Kidney (tissue), 14 donors: ENCODE results near the gene MIPEP. TPM values are rescaled to one million over a fixed set of nuclear protein-coding genes. Genes with fewer than 3 reads are reported as not detected.

Source experiments
- DNase-seq, 5 donors: peaks; one replicate each; pipeline ENCODE4 v3.0.0-alpha.2; 2013 to 2020
- FAIRE-seq: peaks from 2 replicates; lab custom pipeline; 2012; peaks lifted over from hg19 to GRCh38; lab: Jason Lieb, UNC
- H3K27ac ChIP-seq, 2 donors: one replicate each; pipeline ENCODE4 v1.7.0; 2013; ENCODE audit warnings: low read depth in 2 of 2, low read length in 2 of 2, inconsistent platforms in 1 of 2
- H3K27me3 ChIP-seq: one replicate; pipeline ENCODE4 v1.7.1; 2013; ENCODE audit warnings: low read length, inconsistent platforms; ENCODE audit not compliant: control insufficient read depth, insufficient read depth
- H3K36me3 ChIP-seq, 3 donors: one replicate each; pipeline versions ENCODE4 v1.7.0 to v1.7.1; 2013; ENCODE audit warnings: low read length in 3 of 3, control low read depth in 1 of 3, inconsistent platforms in 1 of 3; ENCODE audit not compliant: insufficient read depth in 3 of 3, control insufficient read depth in 2 of 3
- H3K4me1 ChIP-seq, 3 donors: one replicate each; pipeline versions ENCODE4 v1.7.0 to v1.7.1; 2013; ENCODE audit warnings: low read length in 3 of 3, inconsistent platforms in 1 of 3, low read depth in 1 of 3; ENCODE audit not compliant: control insufficient read depth in 2 of 3, insufficient read depth in 2 of 3
- H3K4me3 ChIP-seq, 3 donors: one replicate each; pipeline versions ENCODE4 v1.7.0 to v1.8.1; 2013; ENCODE audit warnings: low read length in 3 of 3, control low read depth in 1 of 3, inconsistent platforms in 1 of 3
- H3K9ac ChIP-seq, 3 donors: one replicate each; pipeline versions ENCODE4 v1.7.0 to v1.7.1; 2013; ENCODE audit warnings: low read length in 3 of 3, control low read depth in 1 of 3, inconsistent platforms in 1 of 3
- H3K9me3 ChIP-seq, 3 donors: one replicate each; pipeline versions ENCODE4 v1.7.0 to v1.7.1; 2013; ENCODE audit warnings: low read length in 3 of 3, control low read depth in 1 of 3, inconsistent platforms in 1 of 3; ENCODE audit not compliant: control insufficient read depth in 2 of 3, insufficient read depth in 1 of 3
- CTCF ChIP-seq: IDR thresholded peaks from 3 replicates; pipeline ENCODE4 v1.5.1; 2012; ENCODE audit warnings: mild to moderate bottlenecking, moderate library complexity, borderline replicate concordance; ENCODE audit not compliant: insufficient read depth; ENCODE audit errors: extremely low read depth
- intact Hi-C: fragments of 100-400 bp; cut with DNase I; formaldehyde crosslinking; loops from one replicate; pipeline ENCODE4 v1.11.1; 2022
- polyA plus RNA-seq: library from polyadenylated mRNA; stranded (reverse); fragments of 350-450 nt; fragmentation: Illumina TruSeq; extraction: RNeasy Lipid Tissue Mini Kit (QIAGEN cat#74804); gene quantifications from one replicate; pipeline ENCODE4 v1.2.3, GENCODE V29; 2014; ENCODE audit warnings: low read depth, low replicate concordance; ENCODE audit not compliant: insufficient read depth
- total RNA-seq: library from RNA; stranded (reverse); fragmentation: NEBNext Ultra II Directional; extraction: Animal tissue kit (Norgen Biotek cat#: 25700); gene quantifications from one replicate; pipeline ENCODE4 v1.2.1, GENCODE V29; 2021
- donor health status: control.
- donor health status: control.
- donor health status: control.
- donor health status: control.
- donor health status: control.
- donor health status: DM: yes; HTN: yes; CAD: no.
- donor health status: Normal renal cell carcinoma (clear cell type).

Gene MIPEP
- total and polyA plus RNA-seq, 2 donors from 2014 or later: 29.1 to 46.8 TPM

- intact Hi-C loops: no loop called here
- no peaks in the 10 kb centered on the region for H3K4me1 ChIP-seq
- H3K27ac ChIP-seq: no peak overlapping the region
- H3K9me3 ChIP-seq: no peaks in the 10 kb centered on the region
- DNase-seq (no peak), FAIRE-seq (no peak)
- no peaks in the 10 kb centered on the region for H3K27me3 ChIP-seq
- no peaks in the 10 kb centered on the region for H3K36me3 ChIP-seq
- TF ChIP-seq CTCF: no peak
- H3K4me3 ChIP-seq: no peak overlapping the region
- no peak overlapping the region for H3K9ac ChIP-seq
These were observed 20.4 kb upstream of the MIPEP start for GRCh38 chr13:23909606-23910005.

- TF ChIP-seq CTCF: no peak
- DNase-seq (no peak), FAIRE-seq (no peak)
- H3K4me3 ChIP-seq: no peak overlapping the region
- no peaks in the 10 kb centered on the region for H3K9me3 ChIP-seq
- no peak overlapping the region for H3K9ac ChIP-seq
- peaks cover 0 to 3% (median 0%) of the 10 kb centered on the region in 3 donors for H3K4me1 ChIP-seq
- no peaks in the 10 kb centered on the region for H3K27me3 ChIP-seq
- no peak overlapping the region for H3K27ac ChIP-seq
- intact Hi-C loops: no loop called here
- H3K36me3 ChIP-seq: no peaks in the 10 kb centered on the region
These were observed 16.6 kb upstream of the MIPEP start for GRCh38 chr13:23905766-23906165.

GRCh38 chr13:23903906-23904280 lies 14.7 kb upstream of the MIPEP start:
- no peaks in the 10 kb centered on the region for H3K27me3 ChIP-seq
- no peaks in the 10 kb centered on the region for H3K9me3 ChIP-seq
- peaks cover 0 to 3% (median 0%) of the 10 kb centered on the region in 3 donors for H3K4me1 ChIP-seq
- no peak overlapping the region for H3K9ac ChIP-seq
- intact Hi-C loops: no loop called here
- no peak for TF ChIP-seq CTCF
- no peak overlapping the region for H3K27ac ChIP-seq
- no peaks in the 10 kb centered on the region for H3K36me3 ChIP-seq
- FAIRE-seq (no peak), DNase-seq (no peak)
- no peak overlapping the region for H3K4me3 ChIP-seq
